Measurements from ENCODE around the gene EPSTI1.

Gene EPSTI1

DNA sequence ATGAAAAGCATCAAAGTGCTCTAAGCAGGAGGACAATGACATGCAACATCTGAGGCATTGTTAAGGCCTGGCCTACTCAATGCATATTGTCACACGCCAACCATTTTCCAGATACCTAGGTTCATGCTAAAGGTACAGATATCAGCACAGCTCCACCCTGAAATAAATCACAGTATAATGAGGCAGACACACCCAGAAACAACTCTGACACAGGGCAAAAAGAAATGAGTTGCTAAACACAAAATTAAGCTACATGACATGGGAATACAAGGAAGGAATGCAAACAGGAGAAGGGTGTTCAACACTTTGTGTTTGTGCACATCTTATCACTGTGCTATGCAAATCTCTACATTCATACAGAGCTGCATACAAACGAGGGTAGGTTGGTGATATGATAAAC, 86.5 kb downstream of the EPSTI1 start:
- no peaks in the 10 kb centered on the region for H3K79me2 ChIP-seq
- no peaks in the 10 kb centered on the region for H3K27me3 ChIP-seq (ENCODE audit: control insufficient read depth, insufficient read depth, low read length)
- no peak overlapping the region for H3K27ac ChIP-seq
- no peak overlapping the region for H3K4me2 ChIP-seq (ENCODE audit: low read length)
- H3K36me3 ChIP-seq (ENCODE audit: control insufficient read depth, insufficient read depth, low read length): no peaks in the 10 kb centered on the region
- no peaks in the 10 kb centered on the region for H3K9me3 ChIP-seq (ENCODE audit: control insufficient read depth, low read length)
- no peak overlapping the region for H3K9ac ChIP-seq
- TF ChIP-seq, protein P1, sequence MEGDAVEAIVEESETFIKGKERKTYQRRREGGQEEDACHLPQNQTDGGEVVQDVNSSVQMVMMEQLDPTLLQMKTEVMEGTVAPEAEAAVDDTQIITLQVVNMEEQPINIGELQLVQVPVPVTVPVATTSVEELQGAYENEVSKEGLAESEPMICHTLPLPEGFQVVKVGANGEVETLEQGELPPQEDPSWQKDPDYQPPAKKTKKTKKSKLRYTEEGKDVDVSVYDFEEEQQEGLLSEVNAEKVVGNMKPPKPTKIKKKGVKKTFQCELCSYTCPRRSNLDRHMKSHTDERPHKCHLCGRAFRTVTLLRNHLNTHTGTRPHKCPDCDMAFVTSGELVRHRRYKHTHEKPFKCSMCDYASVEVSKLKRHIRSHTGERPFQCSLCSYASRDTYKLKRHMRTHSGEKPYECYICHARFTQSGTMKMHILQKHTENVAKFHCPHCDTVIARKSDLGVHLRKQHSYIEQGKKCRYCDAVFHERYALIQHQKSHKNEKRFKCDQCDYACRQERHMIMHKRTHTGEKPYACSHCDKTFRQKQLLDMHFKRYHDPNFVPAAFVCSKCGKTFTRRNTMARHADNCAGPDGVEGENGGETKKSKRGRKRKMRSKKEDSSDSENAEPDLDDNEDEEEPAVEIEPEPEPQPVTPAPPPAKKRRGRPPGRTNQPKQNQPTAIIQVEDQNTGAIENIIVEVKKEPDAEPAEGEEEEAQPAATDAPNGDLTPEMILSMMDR (IDR thresholded peaks at IDR 0.05): no peak
- H2AFZ ChIP-seq: no peak overlapping the region
- H3K4me3 ChIP-seq (ENCODE audit: low read depth, low read length): no peak overlapping the region
- H3K4me1 ChIP-seq: no peaks in the 10 kb centered on the region

- H3K36me3 ChIP-seq (ENCODE audit: control insufficient read depth, insufficient read depth, low read length): no peaks in the 10 kb centered on the region
- H3K4me1 ChIP-seq: no peaks in the 10 kb centered on the region
- no peak overlapping the region for H2AFZ ChIP-seq
- H3K27me3 ChIP-seq (ENCODE audit: control insufficient read depth, insufficient read depth, low read length): no peaks in the 10 kb centered on the region
- no peak overlapping the region for H3K9ac ChIP-seq
- no peak overlapping the region for H3K4me2 ChIP-seq (ENCODE audit: low read length)
- no peaks in the 10 kb centered on the region for H3K9me3 ChIP-seq (ENCODE audit: control insufficient read depth, low read length)
- no peaks in the 10 kb centered on the region for H3K79me2 ChIP-seq
- no peak overlapping the region for H3K27ac ChIP-seq
- H3K4me3 ChIP-seq (ENCODE audit: low read depth, low read length): no peak overlapping the region
- TF ChIP-seq, protein P1 (IDR thresholded peaks at IDR 0.05): no peak
Observed at GRCh38 chr13:42899266-42899665, 92.8 kb downstream of the EPSTI1 start.

DNA sequence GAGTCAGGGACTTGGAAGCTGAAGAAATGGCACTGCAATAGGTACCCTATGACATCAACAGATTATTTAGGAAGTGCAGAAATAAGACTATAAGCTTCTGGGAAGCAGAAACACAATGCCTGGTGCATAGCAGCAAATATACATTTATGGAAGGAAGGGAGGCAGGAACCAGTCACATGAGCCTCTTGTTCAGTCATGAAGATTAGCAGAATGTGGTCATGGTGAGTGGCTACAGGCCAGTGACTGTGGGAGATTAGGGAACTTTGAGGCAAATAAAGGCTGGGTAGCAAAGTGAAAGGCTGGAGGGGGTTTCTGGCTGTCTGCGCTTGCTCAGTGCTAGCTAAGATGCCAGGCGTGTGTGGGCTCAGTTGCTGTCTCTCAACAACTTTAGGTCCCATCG, 96.3 kb downstream of the EPSTI1 start:
- no peak overlapping the region for H3K4me3 ChIP-seq (ENCODE audit: low read depth, low read length)
- H3K4me2 ChIP-seq (ENCODE audit: low read length): no peak overlapping the region
- H3K27me3 ChIP-seq (ENCODE audit: control insufficient read depth, insufficient read depth, low read length): no peaks in the 10 kb centered on the region
- H3K9ac ChIP-seq: no peak overlapping the region
- H3K4me1 ChIP-seq: no peaks in the 10 kb centered on the region
- H2AFZ ChIP-seq: no peak overlapping the region
- H3K36me3 ChIP-seq (ENCODE audit: control insufficient read depth, insufficient read depth, low read length): no peaks in the 10 kb centered on the region
- no peaks in the 10 kb centered on the region for H3K79me2 ChIP-seq
- H3K27ac ChIP-seq: no peak overlapping the region
- TF ChIP-seq, protein P1 (IDR thresholded peaks at IDR 0.05): no peak
- H3K9me3 ChIP-seq (ENCODE audit: control insufficient read depth, low read length): no peaks in the 10 kb centered on the region

- Histone ChIP-seq H3K36me3 (ENCODE audit: control insufficient read depth, insufficient read depth, low read length) (no peaks in the 10 kb centered on the region), H3K4me2 (ENCODE audit: low read length) (no peak overlapping the region), H3K27me3 (ENCODE audit: control insufficient read depth, insufficient read depth, low read length) (no peaks in the 10 kb centered on the region), H3K4me1 (no peaks in the 10 kb centered on the region), H3K27ac (no peak overlapping the region), H3K9ac (no peak overlapping the region), H3K4me3 (ENCODE audit: low read depth, low read length) (no peak overlapping the region), H3K79me2 (no peaks in the 10 kb centered on the region), H3K9me3 (ENCODE audit: control insufficient read depth, low read length) (no peaks in the 10 kb centered on the region), H2AFZ (no peak overlapping the region)
- TF ChIP-seq, protein P1 (IDR thresholded peaks at IDR 0.05): no peak
Observed at GRCh38 chr13:42894765-42895243, 97.2 kb downstream of the EPSTI1 start.

GRCh38 chr13:42893214-42893671, 98.8 kb downstream of the EPSTI1 start:
- Histone ChIP-seq H3K27me3 (ENCODE audit: control insufficient read depth, insufficient read depth, low read length) (no peaks in the 10 kb centered on the region), H3K36me3 (ENCODE audit: control insufficient read depth, insufficient read depth, low read length) (no peaks in the 10 kb centered on the region), H3K9me3 (ENCODE audit: control insufficient read depth, low read length) (no peaks in the 10 kb centered on the region), H3K4me1 (no peaks in the 10 kb centered on the region), H2AFZ (no peak overlapping the region), H3K27ac (no peak overlapping the region), H3K79me2 (no peaks in the 10 kb centered on the region), H3K9ac (no peak overlapping the region), H3K4me3 (ENCODE audit: low read depth, low read length) (no peak overlapping the region), H3K4me2 (ENCODE audit: low read length) (no peak overlapping the region)
- TF ChIP-seq, protein P1 (IDR thresholded peaks at IDR 0.05): no peak

Data from parathyroid adenoma (tissue), 2 donors.